HG03045 (cell line): ENCODE results near the gene PALLD.
"Not testable (repeated sequence)": the region's sequence is repeated elsewhere in the genome, so short reads cannot be mapped to it uniquely, and the experiment has no call there.

Source experiments
- ATAC-seq: cut with Tn5 transposase; IDR thresholded peaks from one replicate; pipeline ENCODE4 v1.9.1; 2021; ENCODE audit warnings: mild to moderate bottlenecking, moderate library complexity; ENCODE audit not compliant: unreplicated experiment

The PALLD gene

GRCh38 chr4:168691631-168692369 lies 194.9 kb downstream of the PALLD start:
- no peak for ATAC-seq

GRCh38 chr4:168693750-168694490 lies 197.1 kb downstream of the PALLD start:
- ATAC-seq, result no peak

GRCh38 chr4:168694667-168695066 lies 197.8 kb downstream of the PALLD start:
- ATAC-seq, result no peak

- no peak for ATAC-seq
Measured at GRCh38 chr4:168695288-168695687, 198.4 kb downstream of the PALLD start.

GRCh38 chr4:168696280-168696679 lies 199.4 kb downstream of the PALLD start:
- ATAC-seq, result no peak

GRCh38 chr4:168696826-168697225 lies 200.0 kb downstream of the PALLD start:
- no peak for ATAC-seq

- ATAC-seq, result no peak
Measured at GRCh38 chr4:168699224-168699878, 202.5 kb downstream of the PALLD start.

- ATAC-seq, result no peak
Measured at GRCh38 chr4:168701061-168701460, 204.2 kb downstream of the PALLD start.

GRCh38 chr4:168702581-168703087 lies 205.8 kb downstream of the PALLD start:
- ATAC-seq, result not testable (repeated sequence)

- ATAC-seq, result no peak
Measured at GRCh38 chr4:168705121-168705520, 208.3 kb downstream of the PALLD start.

- ATAC-seq, result no peak
Measured at GRCh38 chr4:168707205-168707604, 210.4 kb downstream of the PALLD start.

GRCh38 chr4:168708108-168708507 lies 211.3 kb downstream of the PALLD start:
- no peak for ATAC-seq

- ATAC-seq, result no peak
Measured at GRCh38 chr4:168710353-168710946, 213.6 kb downstream of the PALLD start.

- ATAC-seq, result no peak
Measured at GRCh38 chr4:168711197-168712140, 214.6 kb downstream of the PALLD start.

- no peak for ATAC-seq
Measured at GRCh38 chr4:168712316-168712890, 215.6 kb downstream of the PALLD start.

GRCh38 chr4:168713253-168713652 lies 216.4 kb downstream of the PALLD start:
- ATAC-seq, result no peak

- no peak for ATAC-seq
Measured at GRCh38 chr4:168715896-168716295, 219.0 kb downstream of the PALLD start.

- no peak for ATAC-seq
Measured at GRCh38 chr4:168716406-168717129, 219.7 kb downstream of the PALLD start.

GRCh38 chr4:168717847-168718246 lies 221.0 kb downstream of the PALLD start:
- no peak for ATAC-seq
